ENCODE data around the gene COL9A3. TPM values are rescaled to one million over a fixed set of nuclear protein-coding genes. Genes with fewer than 3 reads are reported as not detected.

COL9A3 gene
- total and polyA plus RNA-seq, 2 of the 8 experiments (the other 6 are each of a cell fraction or from before 2014, with no cell fraction given) = 21.7 to 80.1 TPM

DNA sequence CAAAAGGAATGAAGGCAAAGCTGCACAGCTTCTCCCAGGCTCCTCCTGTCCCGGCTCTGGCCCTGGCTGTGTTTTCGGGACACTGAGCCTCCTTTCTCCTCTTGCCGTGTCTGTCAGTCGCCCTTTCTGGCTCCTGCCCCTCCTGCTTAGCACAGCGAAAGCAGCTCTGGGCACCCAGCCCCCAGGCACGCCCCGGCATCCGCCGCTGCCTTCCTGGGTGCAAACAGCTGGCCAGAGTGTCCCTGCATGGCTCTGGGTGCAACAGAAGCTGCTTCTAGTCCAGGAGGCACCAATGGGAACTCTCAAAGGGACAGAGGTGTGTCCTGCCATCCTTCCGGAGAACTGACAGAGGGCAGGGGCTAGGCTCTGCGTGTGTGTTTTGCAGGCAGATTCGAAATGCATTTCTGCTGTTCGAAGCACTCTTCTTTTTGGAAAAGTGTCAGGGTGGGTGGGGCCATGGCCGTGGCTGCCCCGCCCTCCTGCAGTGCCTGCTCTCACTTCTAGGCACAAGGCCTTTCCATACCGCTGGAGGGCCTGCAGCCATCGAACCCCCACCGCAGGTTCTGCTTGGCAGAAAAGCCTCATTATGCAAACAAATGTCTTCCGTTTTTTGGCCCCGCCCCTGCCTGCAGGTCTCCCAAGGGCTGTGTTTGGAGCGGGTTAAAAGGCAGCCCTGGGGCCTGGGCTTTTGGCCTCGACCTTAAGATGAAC is 15.5 kb downstream of the COL9A3 start:
- H4K5ac ChIP-seq (ENCODE audit: insufficient read length, low read depth, low read length) = no peak overlapping the region
- ChIA-PET POLR2A (ENCODE audit: partially characterized antibody) (interaction anchor here (0.9 to 3.5 kb wide), 6 partner anchors 10 to 23 kb away, joined by 3 to 22 read pairs (median 10); partner anchors contain the start of gene COL9A3), CTCF (ENCODE audit: partially characterized antibody) (interaction anchor here (0.6 to 3.8 kb wide), 7 partner anchors 9 to 174 kb away, joined by 3 to 22 read pairs (median 4); partner anchors contain the start of gene BHLHE23)
- 81% methylated on average over 21 of the region's 22 CpGs; no CpG with 5 or more reads in 1 of the 2 experiments for WGBS, 2 experiments (ENCODE audit: extremely low coverage in 1 of 2, insufficient coverage in 1 of 2, insufficient read length in 1 of 2, insufficient replicate concordance in 2 of 2, low coverage in 1 of 2, low lambda C conversion rate in 2 of 2, missing lambda C conversion rate in 1 of 2)
- no peak overlapping the region for H2BK5ac ChIP-seq (ENCODE audit: low read depth, low read length)
- peaks cover 0 to 10% (median 0%) of the 10 kb centered on the region in 4 experiments; a peak in 2 of 7 replicates for H3K4me1 ChIP-seq (replicated peaks in 1 of 4; ENCODE audit: control insufficient read depth in 3 of 4, insufficient read depth in 4 of 4, low read length in 3 of 4)
- H2BK15ac ChIP-seq (ENCODE audit: low read length) = no peak overlapping the region
- no peak overlapping the region for H2AK5ac ChIP-seq (ENCODE audit: low read depth, low read length)
- no peak overlapping the region for H2BK120ac ChIP-seq (replicated peaks; ENCODE audit: low read depth, low read length)
- H3K9ac ChIP-seq (replicated peaks in 1 of 4; ENCODE audit: extremely low read depth in 1 of 4, low read depth in 3 of 4, low read length in 3 of 4) = no peak overlapping the region
- H3K23me2 ChIP-seq (ENCODE audit: low read depth, low read length) = no peaks in the 10 kb centered on the region
- no peaks in the 10 kb centered on the region for H3K9me3 ChIP-seq (ENCODE audit: insufficient read depth in 2 of 2, low read depth in 1 of 2, low read length in 1 of 2)
- no peaks in the 10 kb centered on the region for H3K27me3 ChIP-seq (replicated peaks in 1 of 4; ENCODE audit: control insufficient read depth in 3 of 4, extremely low read depth in 1 of 4, insufficient read depth in 3 of 4, low read length in 3 of 4)
- no peak overlapping the region for H3K18ac ChIP-seq (ENCODE audit: extremely low read depth, low read length)
- H3K23ac ChIP-seq (ENCODE audit: insufficient read length) = no peak overlapping the region
- H2BK20ac ChIP-seq (ENCODE audit: low read length) = no peak overlapping the region
- no peaks in the 10 kb centered on the region for H3K79me2 ChIP-seq (ENCODE audit: control insufficient read depth in 1 of 2, insufficient read depth in 2 of 2, low read length in 2 of 2)
- H3K79me1 ChIP-seq (ENCODE audit: low read depth, low read length) = no peaks in the 10 kb centered on the region
- H4K20me1 ChIP-seq (replicated peaks in 1 of 2; ENCODE audit: control insufficient read depth in 1 of 2, insufficient read depth in 2 of 2, low read length in 2 of 2) = no peaks in the 10 kb centered on the region
- H2AFZ ChIP-seq (ENCODE audit: low read length) = no peak overlapping the region
- no peak overlapping the region for H3K56ac ChIP-seq (replicated peaks; ENCODE audit: insufficient read length, low read depth, low read length)
- H4K91ac ChIP-seq (replicated peaks; ENCODE audit: insufficient read length, low read length) = no peak overlapping the region
- no peak for DNase-seq (ENCODE audit: low read depth in 1 of 2, low spot score in 2 of 2)
- peaks cover 0 to 25% (median 4%) of the 10 kb centered on the region in 4 experiments; a peak in 5 of 8 replicates for H3K36me3 ChIP-seq (ENCODE audit: control insufficient read depth in 2 of 4, insufficient read depth in 4 of 4, low read length in 3 of 4)
- H4K8ac ChIP-seq (ENCODE audit: extremely low read depth, insufficient read depth, low read length) = no peak overlapping the region; the same call in 1 of the 2 replicates
- H3K14ac ChIP-seq (ENCODE audit: insufficient read length) = no peak overlapping the region
- TF ChIP-seq EP300 (IDR thresholded peaks at IDR 0.05; ENCODE audit: borderline replicate concordance in 1 of 2, low read depth in 2 of 2, low read length in 2 of 2) = no peak
- no peak for TF ChIP-seq SUZ12 (IDR thresholded peaks at IDR 0.05; ENCODE audit: low read length)
- TF ChIP-seq SP1 (IDR thresholded peaks at IDR 0.05; ENCODE audit: low read depth, low read length) = no peak
- H3K27ac ChIP-seq (ENCODE audit: low read depth, low read length) = no peak overlapping the region
- H3K4ac ChIP-seq (replicated peaks; ENCODE audit: insufficient read length, low read depth, low read length) = no peak overlapping the region
- H3K4me2 ChIP-seq (ENCODE audit: insufficient read depth in 1 of 2, low read depth in 2 of 2, low read length in 2 of 2) = no peak overlapping the region
- H3K4me3 ChIP-seq (ENCODE audit: extremely low read depth in 1 of 4, insufficient read depth in 2 of 4, low read depth in 3 of 4, low read length in 4 of 4) = no peak overlapping the region
- FAIRE-seq = no peak
- H2BK12ac ChIP-seq (ENCODE audit: low read depth, low read length) = no peak overlapping the region

All from H1 (cell line).